ENCODE results near the gene CES4A.
"Not testable (repeated sequence)": the region's sequence is repeated elsewhere in the genome, so short reads cannot be mapped to it uniquely, and the experiment has no call there.

CES4A gene

DNA sequence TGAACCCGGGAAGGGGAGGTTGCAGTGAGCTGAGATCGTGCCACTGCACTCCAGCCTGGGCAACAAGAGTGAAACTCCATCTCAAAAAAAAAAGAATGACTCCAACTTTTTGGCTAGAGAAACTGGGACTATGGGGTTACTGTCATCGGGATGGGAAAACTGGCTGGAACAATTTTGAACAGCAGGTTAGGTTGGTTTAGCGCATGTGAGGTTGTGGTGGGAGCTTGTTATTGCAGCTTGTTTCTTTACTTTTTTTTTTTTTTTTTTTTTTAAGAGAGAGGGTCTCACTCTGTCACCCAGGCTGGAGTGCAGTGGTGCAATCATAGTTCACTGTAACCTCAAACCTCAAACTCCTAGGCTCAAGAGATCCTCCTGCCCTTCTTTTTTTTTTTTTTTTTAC, 53.1 kb downstream of the CES4A start:
- not testable (repeated sequence) for DNase-seq (ENCODE audit: low read depth in 2 of 2, low spot score in 1 of 2)

GRCh38 chr16:67043420-67043819, 55.0 kb downstream of the CES4A start:
- no peak for DNase-seq (ENCODE audit: low read depth in 2 of 2, low spot score in 1 of 2)

- no peak for DNase-seq (ENCODE audit: low read depth in 2 of 2, low spot score in 1 of 2)
These were observed 62.4 kb downstream of the CES4A start for GRCh38 chr16:67050796-67051195.

GRCh38 chr16:67052399-67052798, 64.0 kb downstream of the CES4A start:
- no peak for DNase-seq (ENCODE audit: low read depth in 2 of 2, low spot score in 1 of 2)

GRCh38 chr16:67053767-67054334, 65.5 kb downstream of the CES4A start:
- no peak for DNase-seq (ENCODE audit: low read depth in 2 of 2, low spot score in 1 of 2)

GRCh38 chr16:67054901-67055300, 66.5 kb downstream of the CES4A start:
- DNase-seq (ENCODE audit: low read depth in 2 of 2, low spot score in 1 of 2) = no peak

DNA sequence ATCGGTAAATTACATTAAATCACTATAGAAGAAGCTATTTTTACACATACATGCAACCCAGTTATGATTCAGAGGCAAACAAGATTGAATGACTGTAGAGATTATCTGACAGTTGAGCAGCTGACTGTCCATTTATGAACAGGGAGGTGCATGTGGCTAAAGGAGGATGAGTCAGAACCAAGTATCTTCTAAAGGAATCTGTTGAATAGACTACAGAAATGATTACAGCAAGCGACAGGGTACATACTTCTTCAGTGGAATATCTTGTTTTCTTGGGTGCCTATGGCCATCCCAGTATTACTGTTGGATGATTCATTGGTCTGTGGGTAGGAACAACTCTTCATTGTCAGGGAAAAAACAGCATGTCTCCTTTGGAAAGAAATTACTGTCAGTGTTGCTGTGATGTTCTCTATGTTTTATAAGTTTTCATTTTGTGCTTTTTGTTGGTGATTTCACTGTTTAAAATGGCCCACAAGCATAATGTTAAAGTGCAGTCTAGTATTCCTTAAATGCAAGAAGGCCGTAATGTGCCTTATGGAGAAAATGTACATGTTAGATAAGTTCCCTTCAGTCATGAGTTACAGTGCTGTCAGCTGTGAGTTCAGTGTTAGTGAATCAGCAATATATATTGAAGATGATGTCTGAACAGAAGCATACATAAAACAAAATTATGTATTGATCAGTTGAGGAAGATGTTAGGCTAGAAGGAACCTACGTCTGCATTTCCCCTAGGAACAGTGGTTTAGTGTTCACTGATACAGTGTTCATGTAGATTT, 67.5 kb downstream of the CES4A start:
- no peak for DNase-seq (ENCODE audit: low read depth in 2 of 2, low spot score in 1 of 2)

Measured in stimulated activated CD8-positive, alpha-beta memory T cell treated with anti-CD3 and anti-CD28 coated beads, Interleukin-4, amount 100 ng/mL, for 1 hour (primary cell).